PC-9 (cell line): Measurements from ENCODE around the gene TMEM185A. TPM values are rescaled to one million over a fixed set of nuclear protein-coding genes. Genes with fewer than 3 reads are reported as not detected.
"Not testable (repeated sequence)": the region's sequence is repeated elsewhere in the genome, so short reads cannot be mapped to it uniquely, and the experiment has no call there.

Experiments
- BruUV-seq: library from RNA; stranded (reverse); fragments of 400-500 nt; replicated peaks from 2 replicates; lab custom pipeline; 2021; lab: Mats Ljungman, UMichigan
- CTCF ChIA-PET: fragments of 300-600 bp; sonication (Branson Sonifier 250); formaldehyde crosslinking; loops from one replicate; lab custom pipeline; 2022; ENCODE audit warnings: antibody characterized with exemption; lab: Charles Lee
- POLR2A ChIA-PET: fragments of 300-600 bp; sonication (Branson Sonifier 250); formaldehyde crosslinking; loops from one replicate; lab custom pipeline; 2022; ENCODE audit warnings: antibody characterized with exemption; ENCODE audit not compliant: unreplicated experiment; lab: Charles Lee
- DNase-seq, 2 experiments: peaks; one replicate each; pipeline versions ENCODE4 v3.0.0 to v3.0.0-alpha.2; 2015 to 2022; ENCODE audit warnings: mixed read lengths in 1 of 2
- H2AFZ ChIP-seq: fragments of 200-600 bp; sonication (generic); 2 replicates; pipeline ENCODE4 v1.8.1; 2017; ENCODE audit warnings: antibody characterized with exemption
- H3F3A ChIP-seq: fragments of 200-600 bp; sonication (generic); 2 replicates; pipeline ENCODE4 v1.8.1; 2017; ENCODE audit warnings: antibody characterized with exemption, mild to moderate bottlenecking, low read depth; ENCODE audit not compliant: insufficient read depth
- H3K27ac ChIP-seq: fragments of 200-600 bp; sonication (generic); 2 replicates; pipeline ENCODE4 v1.6.1; 2016; ENCODE audit warnings: mixed run types
- H3K27me3 ChIP-seq: fragments of 200-600 bp; sonication (generic); 2 replicates; pipeline ENCODE4 v1.6.1; 2016; ENCODE audit warnings: low read depth, mixed run types; ENCODE audit not compliant: insufficient read depth
- H3K36me3 ChIP-seq: fragments of 200-600 bp; sonication (generic); 2 replicates; pipeline ENCODE4 v1.6.1; 2016; ENCODE audit warnings: low read depth, mixed run types
- H3K4me1 ChIP-seq: fragments of 200-600 bp; sonication (generic); replicated peaks from 2 replicates; pipeline ENCODE4 v1.6.1; 2016; ENCODE audit warnings: mixed run types; ENCODE audit not compliant: insufficient read depth
- H3K4me2 ChIP-seq: fragments of 200-600 bp; sonication (generic); 2 replicates; pipeline ENCODE4 v1.6.1; 2017; ENCODE audit warnings: mixed run types
- H3K4me3 ChIP-seq: fragments of 200-600 bp; sonication (generic); 2 replicates; pipeline ENCODE4 v1.6.1; 2016; ENCODE audit warnings: mixed run types
- H3K79me2 ChIP-seq: fragments of 200-600 bp; sonication (generic); 2 replicates; pipeline ENCODE4 v1.6.1; 2017; ENCODE audit warnings: low read depth, mixed run types
- H3K9me2 ChIP-seq: fragments of 200-600 bp; sonication (generic); 2 replicates; pipeline ENCODE4 v1.8.1; 2017; ENCODE audit warnings: mild to moderate bottlenecking; ENCODE audit not compliant: insufficient read depth
- H3K9me3 ChIP-seq: fragments of 200-600 bp; sonication (generic); 2 replicates; pipeline ENCODE4 v1.8.1; 2016; ENCODE audit warnings: low read depth; ENCODE audit not compliant: insufficient read depth
- H4K20me1 ChIP-seq: fragments of 200-600 bp; sonication (generic); 2 replicates; pipeline ENCODE4 v1.8.1; 2017; ENCODE audit not compliant: insufficient read depth
- intact Hi-C: fragments of 100-400 bp; cut with micrococcal nuclease; formaldehyde crosslinking; loops from one replicate; pipeline ENCODE4 v1.10.0; 2022; ENCODE audit not compliant: unreplicated experiment
- total RNA-seq: library from RNA; stranded (reverse); gene quantifications from 2 replicates; pipeline ENCODE4 v1.2.3, GENCODE V29; 2021

Gene TMEM185A
- total RNA-seq, 1 experiment from 2014 or later: 39.5 TPM

- intact Hi-C loops, H3K36me3 ChIP-seq, H3K9me2 ChIP-seq, H3K27ac ChIP-seq, H3F3A ChIP-seq, CTCF ChIA-PET, H3K4me1 ChIP-seq, DNase-seq, H2AFZ ChIP-seq, H3K4me3 ChIP-seq, POLR2A ChIA-PET, BruUV-seq, H3K27me3 ChIP-seq, H3K9me3 ChIP-seq, H3K4me2 ChIP-seq, H4K20me1 ChIP-seq, H3K79me2 ChIP-seq: not testable (repeated sequence)
Measured at GRCh38 chrX:149551245-149551938, 80.2 kb downstream of the TMEM185A start.

- H4K20me1 ChIP-seq, CTCF ChIA-PET, H3K79me2 ChIP-seq, intact Hi-C loops, H3K4me3 ChIP-seq, H3K4me1 ChIP-seq, H3K36me3 ChIP-seq, POLR2A ChIA-PET, H3F3A ChIP-seq, H2AFZ ChIP-seq, DNase-seq, H3K27ac ChIP-seq, H3K9me3 ChIP-seq, BruUV-seq, H3K9me2 ChIP-seq, H3K27me3 ChIP-seq, H3K4me2 ChIP-seq: not testable (repeated sequence)
Measured at GRCh38 chrX:149550454-149550853, 81.1 kb downstream of the TMEM185A start.

DNA sequence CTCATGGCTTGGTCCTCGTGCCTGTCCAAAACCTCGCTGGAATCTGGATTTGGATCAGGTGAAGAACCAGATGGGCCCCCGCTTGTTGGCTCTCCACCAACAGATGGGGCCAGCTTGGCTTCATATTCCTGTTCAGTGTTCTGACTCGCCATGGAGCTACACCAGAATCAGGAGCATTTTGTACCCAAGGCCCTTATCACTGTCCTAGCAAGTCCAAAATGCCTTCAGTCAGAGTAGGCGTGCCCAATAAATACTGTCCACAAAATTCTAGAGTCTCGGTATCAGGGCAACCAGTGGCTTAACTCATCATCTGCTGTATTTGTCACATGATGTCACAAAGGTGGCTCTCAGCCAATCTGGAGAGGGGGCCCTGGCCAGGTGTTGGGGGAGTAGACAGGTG lies 81.9 kb downstream of the TMEM185A start, which contains the start of gene HSFX3:
TSS of gene HSFX3 (minus strand) at position 224 of the 400 bp plus-strand sequence. CDS start at position 152, 72 bp downstream.
- H3K9me2 ChIP-seq, H3K4me2 ChIP-seq, H2AFZ ChIP-seq, H3K27me3 ChIP-seq, H3K79me2 ChIP-seq, H3K27ac ChIP-seq, H3K4me3 ChIP-seq, DNase-seq, H3K4me1 ChIP-seq, H3K9me3 ChIP-seq, H3K36me3 ChIP-seq, H4K20me1 ChIP-seq, POLR2A ChIA-PET, H3F3A ChIP-seq, CTCF ChIA-PET, BruUV-seq: not testable (repeated sequence)
- intact Hi-C loops: loop anchor here (10.0 kb wide), 2 partner anchors 1015 to 1145 kb away; partner anchors contain the start of genes MTM1 and MTMR1

DNA sequence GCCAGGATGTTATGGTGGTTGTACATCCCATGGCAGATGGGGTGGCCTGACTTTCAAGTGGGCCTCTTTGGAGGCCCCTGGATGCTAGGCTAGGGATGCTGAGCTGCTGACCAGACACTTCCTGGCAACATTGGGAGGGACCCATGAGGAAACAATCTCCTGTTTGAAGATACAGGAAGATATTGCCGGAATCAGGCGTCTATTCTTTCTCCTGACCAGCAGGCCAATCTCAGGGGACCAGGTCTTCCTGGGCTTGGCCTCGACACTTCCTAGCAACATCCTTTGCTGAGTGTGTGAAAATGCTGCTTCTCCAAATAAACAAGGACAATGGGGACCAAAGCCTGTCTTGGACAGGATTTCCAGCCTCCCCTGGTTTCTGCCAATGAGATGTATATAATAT lies 83.8 kb downstream of the TMEM185A start:
- H3K79me2 ChIP-seq, H4K20me1 ChIP-seq, H3K4me3 ChIP-seq, DNase-seq, H3F3A ChIP-seq, H3K9me3 ChIP-seq, H3K27ac ChIP-seq, H3K9me2 ChIP-seq, CTCF ChIA-PET, POLR2A ChIA-PET, H2AFZ ChIP-seq, H3K4me1 ChIP-seq, H3K36me3 ChIP-seq, H3K4me2 ChIP-seq, H3K27me3 ChIP-seq, BruUV-seq: not testable (repeated sequence)
- intact Hi-C loops: loop anchor here (10.0 kb wide), 2 partner anchors 1017 to 1147 kb away; partner anchors contain the start of genes MTM1 and MTMR1

- not testable (repeated sequence) for BruUV-seq
Measured at GRCh38 chrX:149546962-149547361, 84.6 kb downstream of the TMEM185A start.

More at GRCh38 chrX:149546962-149547361, 84.6 kb downstream of the TMEM185A start:
- H4K20me1 ChIP-seq, H3K27ac ChIP-seq, H3F3A ChIP-seq, POLR2A ChIA-PET, H3K4me1 ChIP-seq, H3K36me3 ChIP-seq, H3K79me2 ChIP-seq, DNase-seq, H3K4me2 ChIP-seq, H2AFZ ChIP-seq, H3K9me2 ChIP-seq, H3K9me3 ChIP-seq, CTCF ChIA-PET, H3K27me3 ChIP-seq, H3K4me3 ChIP-seq: not testable (repeated sequence)
- intact Hi-C loops: loop anchor here (10.0 kb wide), 2 partner anchors 1018 to 1148 kb away; partner anchors contain the start of genes MTM1 and MTMR1

Other genes with a start within 250 kb of the TMEM185A start
- gene IDS, start 126.5 kb downstream of the TMEM185A start, total RNA-seq: 169 and 214 TPM in 2 replicates
- gene EOLA1, start 90.8 kb downstream of the TMEM185A start, total RNA-seq: 24.3 and 25.1 TPM in 2 replicates
- gene HSFX3, start 81.9 kb downstream of the TMEM185A start, total RNA-seq: not detected in 2 replicates
- not detected in 2 replicates for gene MAGEA9B, start 44.3 kb downstream of the TMEM185A start, total RNA-seq
- gene HSFX2, start 36.5 kb downstream of the TMEM185A start, total RNA-seq: 0.28 and 0.80 TPM in 2 replicates
- gene MAGEA11, start 80.3 kb upstream of the TMEM185A start, total RNA-seq: not detected in 2 replicates
- 2.4 and 3.0 TPM in 2 replicates for gene HSFX1, start 142.3 kb upstream of the TMEM185A start, total RNA-seq
- not detected in 2 replicates for gene MAGEA9, start 150.1 kb upstream of the TMEM185A start, total RNA-seq
- gene MAGEA8, start 249.4 kb upstream of the TMEM185A start, total RNA-seq: not detected in 2 replicates